T-helper 2 cell (primary cell): ENCODE measurements around the gene SLC2A4.

ENCODE experiments used
- DNase-seq, 5 experiments: peaks; one replicate each; pipeline versions ENCODE4 v3.0.0 to v3.0.0-alpha.2; 2012 to 2022

SLC2A4 gene

GRCh38 chr17:7307686-7308624 lies 26.4 kb downstream of the SLC2A4 start:
- DNase-seq = peak in 4 of 5 experiments; percentile 29 to 78 (median 57)

GRCh38 chr17:7308625-7309433 lies 27.3 kb downstream of the SLC2A4 start:
- DNase-seq = peak; percentile 62 to 95 (median 85)

GRCh38 chr17:7309628-7310027 lies 28.1 kb downstream of the SLC2A4 start:
- DNase-seq = no peak

- no peak for DNase-seq
These were observed 29.7 kb downstream of the SLC2A4 start for GRCh38 chr17:7311110-7311705.

- no peak for DNase-seq
These were observed 31.0 kb downstream of the SLC2A4 start for GRCh38 chr17:7312432-7313087.

- no peak for DNase-seq
These were observed 31.8 kb downstream of the SLC2A4 start for GRCh38 chr17:7313088-7313889.

GRCh38 chr17:7313890-7314718 lies 32.6 kb downstream of the SLC2A4 start:
- DNase-seq = no peak

- DNase-seq = peak; percentile 86 to 95 (median 89)
These were observed 33.4 kb downstream of the SLC2A4 start, which contains the start of gene GPS2 for GRCh38 chr17:7314719-7315569. Gene GPS2, minus strand, starts transcription at chr17:7315360. Its CDS starts 308 bp downstream, at chr17:7315052.

- DNase-seq = no peak
These were observed 34.2 kb downstream of the SLC2A4 start for GRCh38 chr17:7315570-7316235.

GRCh38 chr17:7317161-7317803 lies 35.8 kb downstream of the SLC2A4 start:
- DNase-seq = no peak

GRCh38 chr17:7318121-7318860 lies 36.8 kb downstream of the SLC2A4 start:
- no peak for DNase-seq

GRCh38 chr17:7321466-7321865 lies 39.9 kb downstream of the SLC2A4 start:
- DNase-seq = no peak

- no peak for DNase-seq
These were observed 41.1 kb downstream of the SLC2A4 start for GRCh38 chr17:7322520-7323194.

GRCh38 chr17:7323731-7324437 lies 42.4 kb downstream of the SLC2A4 start:
- DNase-seq = peak; percentile 44 to 57 (median 52)

- no peak for DNase-seq
These were observed 42.9 kb downstream of the SLC2A4 start for GRCh38 chr17:7324438-7324779.

- DNase-seq = no peak
These were observed 43.6 kb downstream of the SLC2A4 start for GRCh38 chr17:7325031-7325528.
